Right hindlimb (tissue), 1 donor: ENCODE measurements around the gene TADA3.
"Not testable (repeated sequence)": the region's sequence is repeated elsewhere in the genome, so short reads cannot be mapped to it uniquely, and the experiment has no call there.

Experiments used
- DNase-seq: peaks from one replicate; pipeline ENCODE4 v3.0.0-alpha.2; 2018

The TADA3 gene

GRCh38 chr3:9781978-9782603 is 10.2 kb downstream of the TADA3 start:
- DNase-seq, result no peak

GRCh38 chr3:9781551-9781950 is 10.7 kb downstream of the TADA3 start:
- no peak for DNase-seq

GRCh38 chr3:9780910-9781309 is 11.4 kb downstream of the TADA3 start:
- no peak for DNase-seq

GRCh38 chr3:9780458-9780812 is 11.8 kb downstream of the TADA3 start:
- no peak for DNase-seq

GRCh38 chr3:9779721-9780457 is 12.4 kb downstream of the TADA3 start:
- DNase-seq, result no peak

- no peak for DNase-seq
Measured at GRCh38 chr3:9779075-9779593, 13.1 kb downstream of the TADA3 start.

GRCh38 chr3:9778143-9779074 is 13.9 kb downstream of the TADA3 start:
- no peak for DNase-seq

- DNase-seq, result no peak
Measured at GRCh38 chr3:9777694-9778021, 14.6 kb downstream of the TADA3 start.

- DNase-seq, result no peak
Measured at GRCh38 chr3:9776896-9777693, 15.2 kb downstream of the TADA3 start.

GRCh38 chr3:9771007-9771406 is 21.3 kb downstream of the TADA3 start:
- not testable (repeated sequence) for DNase-seq

GRCh38 chr3:9770276-9770812 is 21.9 kb downstream of the TADA3 start:
- peak; percentile 85 for DNase-seq

- DNase-seq, result peak; percentile 91
Measured at GRCh38 chr3:9769426-9770275, 22.6 kb downstream of the TADA3 start, which contains the start of gene CAMK1. CAMK1 (minus strand) TSS chr3:9769947; CDS start chr3:9767749, 2,198 bp downstream.

GRCh38 chr3:9769012-9769411 is 23.3 kb downstream of the TADA3 start:
- DNase-seq, result no peak

- no peak for DNase-seq
Measured at GRCh38 chr3:9768141-9768775, 24.0 kb downstream of the TADA3 start.

GRCh38 chr3:9767418-9767817 is 24.9 kb downstream of the TADA3 start:
- no peak for DNase-seq

- DNase-seq, result no peak
Measured at GRCh38 chr3:9765865-9766264, 26.4 kb downstream of the TADA3 start.

GRCh38 chr3:9762871-9763270 is 29.4 kb downstream of the TADA3 start:
- no peak for DNase-seq

- no peak for DNase-seq
Measured at GRCh38 chr3:9761919-9762318, 30.4 kb downstream of the TADA3 start.

GRCh38 chr3:9760779-9761505 is 31.3 kb downstream of the TADA3 start:
- no peak for DNase-seq

- no peak for DNase-seq
Measured at GRCh38 chr3:9757427-9757826, 34.8 kb downstream of the TADA3 start.
